Neural progenitor cell (in vitro differentiated cells): ENCODE results near the gene IGF2BP1. TPM values are rescaled to one million over a fixed set of nuclear protein-coding genes. Genes with fewer than 3 reads are reported as not detected.

Experiments used
- DNase-seq: peaks from one replicate; pipeline ENCODE4 v3.0.0-alpha.2; 2016; ENCODE audit warnings: low spot score
- H2AFZ ChIP-seq: fragments of 200-600 bp; sonication (generic); replicated peaks from 2 replicates; pipeline ENCODE4 v1.6.1; 2016; ENCODE audit warnings: antibody characterized with exemption
- H3F3A ChIP-seq: fragments of 200-600 bp; sonication (generic); 2 replicates; pipeline ENCODE4 v1.6.1; 2016; ENCODE audit warnings: antibody characterized with exemption, low read depth
- H3K27ac ChIP-seq: fragments of 200-600 bp; sonication (generic); 2 replicates; pipeline ENCODE4 v1.5.1; 2016; ENCODE audit warnings: mild to moderate bottlenecking
- H3K27me3 ChIP-seq: fragments of 200-600 bp; sonication (generic); 2 replicates; pipeline ENCODE4 v1.6.1; 2016; ENCODE audit warnings: mild to moderate bottlenecking, moderate library complexity
- H3K36me3 ChIP-seq: fragments of 200-600 bp; sonication (generic); 2 replicates; pipeline ENCODE4 v1.5.1; 2016
- H3K4me1 ChIP-seq: fragments of 200-600 bp; sonication (generic); 2 replicates; pipeline ENCODE4 v1.6.1; 2016; ENCODE audit warnings: mixed run types
- H3K4me2 ChIP-seq: fragments of 200-600 bp; sonication (generic); 2 replicates; pipeline ENCODE4 v1.6.1; 2016
- H3K4me3 ChIP-seq: fragments of 200-600 bp; sonication (generic); 2 replicates; pipeline ENCODE4 v1.5.1; 2016
- H3K79me2 ChIP-seq: fragments of 200-600 bp; sonication (generic); 2 replicates; pipeline ENCODE4 v1.6.1; 2016; ENCODE audit warnings: low read depth
- H3K9ac ChIP-seq: fragments of 200-600 bp; sonication (generic); 2 replicates; pipeline ENCODE4 v1.6.1; 2016
- H3K9me3 ChIP-seq: fragments of 200-600 bp; sonication (generic); 2 replicates; pipeline ENCODE4 v1.5.1; 2016; ENCODE audit warnings: low read depth
- H4K20me1 ChIP-seq: fragments of 200-600 bp; sonication (generic); 2 replicates; pipeline ENCODE4 v1.6.1; 2016; ENCODE audit warnings: low read depth
- H3K27ac Mint-ChIP-seq: 3 replicates; pipeline ENCODE4 v1.8.0; 2021; ENCODE audit warnings: mixed read lengths
- H3K27me3 Mint-ChIP-seq: 2 replicates; pipeline ENCODE4 v1.8.0; 2022; ENCODE audit warnings: low read depth, mild to moderate bottlenecking, inconsistent platforms, moderate library complexity, mixed read lengths; ENCODE audit not compliant: insufficient read depth
- H3K36me3 Mint-ChIP-seq: 3 replicates; pipeline ENCODE4 v1.8.0; 2021; ENCODE audit warnings: mixed read lengths
- H3K4me1 Mint-ChIP-seq: 3 replicates; pipeline ENCODE4 v1.8.0; 2021; ENCODE audit warnings: mixed read lengths
- H3K4me3 Mint-ChIP-seq: 3 replicates; pipeline ENCODE4 v1.8.0; 2021; ENCODE audit warnings: mild to moderate bottlenecking, moderate library complexity, mixed read lengths
- H3K9me3 Mint-ChIP-seq: 3 replicates; pipeline ENCODE4 v1.8.0; 2020; ENCODE audit warnings: mixed read lengths
- CTCF ChIP-seq: fragments of 200-600 bp; sonication (generic); IDR thresholded peaks from 2 replicates; pipeline ENCODE4 v1.5.1; 2017; ENCODE audit warnings: antibody characterized with exemption, mild to moderate bottlenecking
- EZH2 ChIP-seq: fragments of 200-600 bp; sonication (generic); IDR thresholded peaks from 2 replicates; pipeline ENCODE4 v1.6.1; 2017; ENCODE audit warnings: antibody characterized with exemption, mild to moderate bottlenecking, moderate library complexity
- EZH2phosphoT487 ChIP-seq: fragments of 200-600 bp; sonication (generic); IDR thresholded peaks from 2 replicates; pipeline ENCODE4 v1.6.1; 2017; ENCODE audit warnings: antibody characterized with exemption
- total RNA-seq: library from RNA; depleted of rRNA; stranded (reverse); fragments of >200 nt; gene quantifications from 2 replicates; pipeline ENCODE4 v1.2.3, GENCODE V29; 2015; ENCODE audit warnings: low replicate concordance

The IGF2BP1 gene
- total RNA-seq, 1 donor from 2014 or later = 129 TPM

GRCh38 chr17:48954300-48954755 lies 42.9 kb upstream of the IGF2BP1 start:
- H3K79me2 ChIP-seq = no peaks in the 10 kb centered on the region
- no peak overlapping the region for H3K4me3 ChIP-seq
- DNase-seq = peak; percentile 75
- peak overlapping the region; percentile 89 for H2AFZ ChIP-seq
- no peaks in the 10 kb centered on the region for H3K27me3 ChIP-seq
- H3K27ac ChIP-seq = no peak overlapping the region
- no peaks in the 10 kb centered on the region for H3K9me3 ChIP-seq
- H3K9ac ChIP-seq = no peak overlapping the region
- peaks cover 6% of the 10 kb centered on the region for H3F3A ChIP-seq
- H4K20me1 ChIP-seq = no peaks in the 10 kb centered on the region
- no peak overlapping the region for H3K4me3 Mint-ChIP-seq
- H3K4me2 ChIP-seq = no peak overlapping the region
- peak overlapping the region; percentile 86 for H3K27ac Mint-ChIP-seq
- H3K9me3 Mint-ChIP-seq = no peaks in the 10 kb centered on the region
- peaks cover 16% of the 10 kb centered on the region for H3K4me1 Mint-ChIP-seq
- H3K27me3 Mint-ChIP-seq = peaks cover 3% of the 10 kb centered on the region
- peaks cover 8% of the 10 kb centered on the region for H3K4me1 ChIP-seq
- H3K36me3 ChIP-seq = no peaks in the 10 kb centered on the region
- TF ChIP-seq CTCF (peak; percentile 74), EZH2phosphoT487 (no peak)
- no peaks in the 10 kb centered on the region for H3K36me3 Mint-ChIP-seq

- TF ChIP-seq EZH2phosphoT487 (no peak), CTCF (no peak), EZH2 (no peak)
- Histone ChIP-seq H2AFZ (peak overlapping the region; percentile 30), H3F3A (peaks cover 30% of the 10 kb centered on the region), H3K4me2 (peak overlapping the region; percentile 50), H3K79me2 (no peaks in the 10 kb centered on the region), H3K36me3 (no peaks in the 10 kb centered on the region), H4K20me1 (no peaks in the 10 kb centered on the region), H3K27ac (no peak overlapping the region), H3K9me3 (no peaks in the 10 kb centered on the region), H3K4me1 (peaks cover 18% of the 10 kb centered on the region), H3K27me3 (no peaks in the 10 kb centered on the region), H3K9ac (no peak overlapping the region), H3K4me3 (no peak overlapping the region)
- DNase-seq = peak; percentile 36
- H3K27ac Mint-ChIP-seq = peak overlapping the region; percentile 66
- no peak overlapping the region for H3K4me3 Mint-ChIP-seq
- peaks cover 29% of the 10 kb centered on the region for H3K4me1 Mint-ChIP-seq
- no peaks in the 10 kb centered on the region for H3K9me3 Mint-ChIP-seq
- peaks cover 13% of the 10 kb centered on the region for H3K27me3 Mint-ChIP-seq
- no peaks in the 10 kb centered on the region for H3K36me3 Mint-ChIP-seq
These were observed 36.2 kb upstream of the IGF2BP1 start for GRCh38 chr17:48960834-48961515.

GRCh38 chr17:48961516-48962233 lies 35.5 kb upstream of the IGF2BP1 start:
- H3K36me3 ChIP-seq = no peaks in the 10 kb centered on the region
- peak; percentile 56 for DNase-seq
- Mint-ChIP-seq H3K4me1 (peaks cover 27% of the 10 kb centered on the region), H3K36me3 (no peaks in the 10 kb centered on the region), H3K27me3 (peaks cover 10% of the 10 kb centered on the region), H3K9me3 (no peaks in the 10 kb centered on the region), H3K4me3 (no peak overlapping the region), H3K27ac (peak overlapping the region; percentile 66)
- H3F3A ChIP-seq = peaks cover 26% of the 10 kb centered on the region
- peak overlapping the region; percentile 50 for H3K4me2 ChIP-seq
- no peak overlapping the region for H3K9ac ChIP-seq
- no peaks in the 10 kb centered on the region for H3K9me3 ChIP-seq
- peak overlapping the region; percentile 30 for H2AFZ ChIP-seq
- TF ChIP-seq EZH2 = no peak
- no peak for TF ChIP-seq EZH2phosphoT487
- TF ChIP-seq CTCF = no peak
- peaks cover 18% of the 10 kb centered on the region for H3K4me1 ChIP-seq
- no peaks in the 10 kb centered on the region for H3K27me3 ChIP-seq
- H3K79me2 ChIP-seq = no peaks in the 10 kb centered on the region
- H3K27ac ChIP-seq = no peak overlapping the region
- H3K4me3 ChIP-seq = no peak overlapping the region
- no peaks in the 10 kb centered on the region for H4K20me1 ChIP-seq
